ENCODE results near the gene REV1.

Gene REV1

DNA sequence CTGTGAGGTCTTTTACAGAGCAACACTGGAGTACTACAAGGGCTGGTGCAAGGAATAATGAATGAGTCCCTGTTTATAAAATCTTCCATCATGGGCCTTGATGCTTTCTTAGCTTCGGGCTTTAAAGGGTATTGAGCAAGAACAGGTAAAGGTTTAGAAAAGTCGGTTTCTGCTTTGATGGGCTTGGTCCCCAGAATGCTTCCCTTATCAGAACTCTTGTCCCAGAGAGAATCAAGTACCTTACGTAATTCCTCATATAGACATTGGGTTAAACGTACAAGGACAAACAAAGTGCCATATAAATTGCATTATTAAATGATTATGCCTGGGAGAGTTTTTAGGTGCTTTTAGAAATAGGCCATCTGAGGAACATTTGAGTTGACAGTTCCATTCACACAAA, 24.5 kb upstream of the REV1 start (continued):
- TF ChIP-seq, protein P1, sequence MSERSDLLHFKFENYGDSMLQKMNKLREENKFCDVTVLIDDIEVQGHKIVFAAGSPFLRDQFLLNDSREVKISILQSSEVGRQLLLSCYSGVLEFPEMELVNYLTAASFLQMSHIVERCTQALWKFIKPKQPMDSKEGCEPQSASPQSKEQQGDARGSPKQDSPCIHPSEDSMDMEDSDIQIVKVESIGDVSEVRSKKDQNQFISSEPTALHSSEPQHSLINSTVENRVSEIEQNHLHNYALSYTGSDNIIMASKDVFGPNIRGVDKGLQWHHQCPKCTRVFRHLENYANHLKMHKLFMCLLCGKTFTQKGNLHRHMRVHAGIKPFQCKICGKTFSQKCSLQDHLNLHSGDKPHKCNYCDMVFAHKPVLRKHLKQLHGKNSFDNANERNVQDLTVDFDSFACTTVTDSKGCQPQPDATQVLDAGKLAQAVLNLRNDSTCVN (tag by site-specific recombination; optimal IDR thresholded peaks at IDR 0.05): no peak
- no peak for TF ChIP-seq SP7 (tag by site-specific recombination; IDR thresholded peaks at IDR 0.05)

DNA sequence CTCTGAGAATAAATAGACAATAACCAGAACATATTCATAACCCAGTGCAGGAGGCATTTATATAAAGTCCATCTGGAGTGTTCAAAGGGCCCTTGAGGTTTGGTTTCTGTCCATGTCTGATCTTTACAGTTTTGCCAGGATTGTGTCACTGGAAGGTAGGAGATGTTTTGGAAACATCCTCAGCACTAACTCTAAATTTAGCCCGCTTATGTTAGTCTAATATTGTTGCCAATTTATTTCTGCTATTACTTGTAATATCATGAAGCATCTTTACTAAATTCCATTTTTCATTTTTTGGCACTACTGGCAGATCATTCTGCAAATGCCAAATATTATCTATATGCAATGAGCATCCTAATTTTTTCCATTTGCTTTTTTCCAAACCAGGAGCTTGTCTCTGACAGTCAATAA, 22.4 kb upstream of the REV1 start:
- Histone ChIP-seq H3K9me3 (ENCODE audit: control insufficient read depth, insufficient read depth, low read depth, low read length) (no peaks in the 10 kb centered on the region), H3K4me3 (ENCODE audit: low read depth, low read length) (no peak overlapping the region), H3K4me1 (ENCODE audit: control insufficient read depth, insufficient read depth, low read length) (no peaks in the 10 kb centered on the region), H3K27ac (ENCODE audit: extremely low read depth, low read depth, low read length) (no peak overlapping the region), H3K36me3 (ENCODE audit: control insufficient read depth in 2 of 2, insufficient read depth in 1 of 2, low read length in 2 of 2) (no peaks in the 10 kb centered on the region)
- ChIA-PET CTCF (interaction anchor here (0.7 kb wide), 1 partner anchor 67 kb away, joined by 3 read pairs; no protein-coding TSS in a partner anchor), POLR2A (no interaction called here)
- no peak for TF ChIP-seq ZNF221 (tag by site-specific recombination; IDR thresholded peaks at IDR 0.05; ENCODE audit: borderline replicate concordance)
- TF ChIP-seq ZNF664 (tag by site-specific recombination; IDR thresholded peaks at IDR 0.05): no peak
- TF ChIP-seq, protein P2, sequence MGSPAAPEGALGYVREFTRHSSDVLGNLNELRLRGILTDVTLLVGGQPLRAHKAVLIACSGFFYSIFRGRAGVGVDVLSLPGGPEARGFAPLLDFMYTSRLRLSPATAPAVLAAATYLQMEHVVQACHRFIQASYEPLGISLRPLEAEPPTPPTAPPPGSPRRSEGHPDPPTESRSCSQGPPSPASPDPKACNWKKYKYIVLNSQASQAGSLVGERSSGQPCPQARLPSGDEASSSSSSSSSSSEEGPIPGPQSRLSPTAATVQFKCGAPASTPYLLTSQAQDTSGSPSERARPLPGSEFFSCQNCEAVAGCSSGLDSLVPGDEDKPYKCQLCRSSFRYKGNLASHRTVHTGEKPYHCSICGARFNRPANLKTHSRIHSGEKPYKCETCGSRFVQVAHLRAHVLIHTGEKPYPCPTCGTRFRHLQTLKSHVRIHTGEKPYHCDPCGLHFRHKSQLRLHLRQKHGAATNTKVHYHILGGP (tag by site-specific recombination; IDR thresholded peaks at IDR 0.05): no peak
- no peak for TF ChIP-seq ZNF600 (tag by site-specific recombination; IDR thresholded peaks at IDR 0.05)
- no peak for TF ChIP-seq ZNF521 (tag by site-specific recombination; IDR thresholded peaks at IDR 0.05)
- TF ChIP-seq, protein P3, sequence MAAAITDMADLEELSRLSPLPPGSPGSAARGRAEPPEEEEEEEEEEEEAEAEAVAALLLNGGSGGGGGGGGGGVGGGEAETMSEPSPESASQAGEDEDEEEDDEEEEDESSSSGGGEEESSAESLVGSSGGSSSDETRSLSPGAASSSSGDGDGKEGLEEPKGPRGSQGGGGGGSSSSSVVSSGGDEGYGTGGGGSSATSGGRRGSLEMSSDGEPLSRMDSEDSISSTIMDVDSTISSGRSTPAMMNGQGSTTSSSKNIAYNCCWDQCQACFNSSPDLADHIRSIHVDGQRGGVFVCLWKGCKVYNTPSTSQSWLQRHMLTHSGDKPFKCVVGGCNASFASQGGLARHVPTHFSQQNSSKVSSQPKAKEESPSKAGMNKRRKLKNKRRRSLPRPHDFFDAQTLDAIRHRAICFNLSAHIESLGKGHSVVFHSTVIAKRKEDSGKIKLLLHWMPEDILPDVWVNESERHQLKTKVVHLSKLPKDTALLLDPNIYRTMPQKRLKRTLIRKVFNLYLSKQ (tag by site-specific recombination; IDR thresholded peaks at IDR 0.05; ENCODE audit: borderline replicate concordance): no peak
- no peak for TF ChIP-seq ZNF292 (tag by site-specific recombination; IDR thresholded peaks at IDR 0.05; ENCODE audit: borderline replicate concordance, low read depth)
- no peak for TF ChIP-seq ZSCAN30 (tag by site-specific recombination; IDR thresholded peaks at IDR 0.05)
- TF ChIP-seq KLF10 (tag by site-specific recombination; IDR thresholded peaks at IDR 0.05): no peak

DNA sequence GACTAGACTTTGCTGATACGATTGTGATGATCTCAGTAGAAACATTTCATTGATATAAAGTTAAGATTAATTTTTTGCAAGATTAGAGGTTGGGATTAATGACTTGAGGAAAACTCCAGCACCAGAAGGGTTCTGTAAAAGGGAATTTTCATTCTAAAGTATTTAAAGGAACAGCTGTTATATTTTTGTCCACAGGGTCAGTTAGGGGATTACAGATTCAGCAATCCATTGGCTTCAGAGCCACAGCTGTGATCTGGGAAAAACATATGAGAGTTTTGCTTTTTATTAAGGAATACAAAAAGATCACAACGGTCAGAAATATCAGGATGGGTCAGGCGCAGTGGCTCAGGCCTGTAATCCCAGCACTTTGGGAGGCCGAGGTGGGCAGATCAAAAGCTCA, 19.6 kb upstream of the REV1 start:
- no peaks in the 10 kb centered on the region for H3K4me1 ChIP-seq (ENCODE audit: control insufficient read depth, insufficient read depth, low read length)
- H3K27ac ChIP-seq (ENCODE audit: extremely low read depth, low read depth, low read length): no peak overlapping the region
- POLR2A ChIA-PET: no interaction called here
- H3K36me3 ChIP-seq (ENCODE audit: control insufficient read depth in 2 of 2, insufficient read depth in 1 of 2, low read length in 2 of 2): no peaks in the 10 kb centered on the region
- no peak overlapping the region for H3K4me3 ChIP-seq (ENCODE audit: low read depth, low read length)
- no peaks in the 10 kb centered on the region for H3K9me3 ChIP-seq (ENCODE audit: control insufficient read depth, insufficient read depth, low read depth, low read length)
- CTCF ChIA-PET: no interaction called here
- TF ChIP-seq EGR2 (tag by site-specific recombination; IDR thresholded peaks at IDR 0.05; ENCODE audit: low read depth) (no peak), ZNF677 (tag by site-specific recombination; IDR thresholded peaks at IDR 0.05) (no peak), ZXDB (tag by site-specific recombination; IDR thresholded peaks at IDR 0.05) (no peak), SALL2 (tag by site-specific recombination; IDR thresholded peaks at IDR 0.05; ENCODE audit: borderline replicate concordance) (no peak), KLF7 (tag by site-specific recombination; IDR thresholded peaks at IDR 0.05; ENCODE audit: borderline replicate concordance) (no peak), HOXC10 (CRISPR knock-in tag; IDR thresholded peaks at IDR 0.05) (no peak), ZSCAN23 (tag by site-specific recombination; IDR thresholded peaks at IDR 0.05) (no peak), SCRT1 (tag by site-specific recombination; IDR thresholded peaks at IDR 0.05; ENCODE audit: borderline replicate concordance) (no peak), ZNF48 (tag by site-specific recombination; IDR thresholded peaks at IDR 0.05) (no peak), ZFP37 (tag by site-specific recombination; IDR thresholded peaks at IDR 0.05) (no peak), ZNF768 (tag by site-specific recombination; IDR thresholded peaks at IDR 0.05) (no peak), MEIS1 (CRISPR knock-in tag; IDR thresholded peaks at IDR 0.05; ENCODE audit: borderline replicate concordance) (no peak), ZNF292 (tag by site-specific recombination; IDR thresholded peaks at IDR 0.05; ENCODE audit: borderline replicate concordance, low read depth) (no peak), ZSCAN16 (tag by site-specific recombination; IDR thresholded peaks at IDR 0.05) (no peak), ZNF169 (tag by site-specific recombination; IDR thresholded peaks at IDR 0.05) (no peak), GLIS1 (tag by site-specific recombination; IDR thresholded peaks at IDR 0.05) (no peak), ZNF777 (tag by site-specific recombination; IDR thresholded peaks at IDR 0.05; ENCODE audit: borderline replicate concordance) (no peak)
- TF ChIP-seq, protein P4, sequence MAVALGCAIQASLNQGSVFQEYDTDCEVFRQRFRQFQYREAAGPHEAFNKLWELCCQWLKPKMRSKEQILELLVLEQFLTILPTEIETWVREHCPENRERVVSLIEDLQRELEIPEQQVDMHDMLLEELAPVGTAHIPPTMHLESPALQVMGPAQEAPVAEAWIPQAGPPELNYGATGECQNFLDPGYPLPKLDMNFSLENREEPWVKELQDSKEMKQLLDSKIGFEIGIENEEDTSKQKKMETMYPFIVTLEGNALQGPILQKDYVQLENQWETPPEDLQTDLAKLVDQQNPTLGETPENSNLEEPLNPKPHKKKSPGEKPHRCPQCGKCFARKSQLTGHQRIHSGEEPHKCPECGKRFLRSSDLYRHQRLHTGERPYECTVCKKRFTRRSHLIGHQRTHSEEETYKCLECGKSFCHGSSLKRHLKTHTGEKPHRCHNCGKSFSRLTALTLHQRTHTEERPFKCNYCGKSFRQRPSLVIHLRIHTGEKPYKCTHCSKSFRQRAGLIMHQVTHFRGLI (tag by site-specific recombination; IDR thresholded peaks at IDR 0.05): no peak
- TF ChIP-seq, protein P5, sequence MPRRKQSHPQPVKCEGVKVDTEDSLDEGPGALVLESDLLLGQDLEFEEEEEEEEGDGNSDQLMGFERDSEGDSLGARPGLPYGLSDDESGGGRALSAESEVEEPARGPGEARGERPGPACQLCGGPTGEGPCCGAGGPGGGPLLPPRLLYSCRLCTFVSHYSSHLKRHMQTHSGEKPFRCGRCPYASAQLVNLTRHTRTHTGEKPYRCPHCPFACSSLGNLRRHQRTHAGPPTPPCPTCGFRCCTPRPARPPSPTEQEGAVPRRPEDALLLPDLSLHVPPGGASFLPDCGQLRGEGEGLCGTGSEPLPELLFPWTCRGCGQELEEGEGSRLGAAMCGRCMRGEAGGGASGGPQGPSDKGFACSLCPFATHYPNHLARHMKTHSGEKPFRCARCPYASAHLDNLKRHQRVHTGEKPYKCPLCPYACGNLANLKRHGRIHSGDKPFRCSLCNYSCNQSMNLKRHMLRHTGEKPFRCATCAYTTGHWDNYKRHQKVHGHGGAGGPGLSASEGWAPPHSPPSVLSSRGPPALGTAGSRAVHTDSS (tag by site-specific recombination; IDR thresholded peaks at IDR 0.05): no peak
